ENCODE measurements around the gene KRTAP20-1.

KRTAP20-1 gene

GRCh38 chr21:30616125-30616524 is at the start of gene KRTAP20-1:
TSS of gene KRTAP20-1 (plus strand) at chr21:30616425. CDS start at chr21:30616455, 30 bp downstream.
- no peak within 1 kb of the TSS for H3K4me3 ChIP-seq (ENCODE audit: low read depth, low read length)
- no peak for TF ChIP-seq CTCF (IDR thresholded peaks at IDR 0.05; ENCODE audit: borderline replicate concordance, insufficient read depth, low read depth, low read length)

GRCh38 chr21:30567617-30568016 is 48.6 kb upstream of the KRTAP20-1 start:
- no peak overlapping the region for H3K4me3 ChIP-seq (ENCODE audit: low read depth, low read length)
- TF ChIP-seq CTCF (IDR thresholded peaks at IDR 0.05; ENCODE audit: borderline replicate concordance, insufficient read depth, low read depth, low read length) = no peak

GRCh38 chr21:30577766-30578165 is 38.5 kb upstream of the KRTAP20-1 start:
- H3K4me3 ChIP-seq (ENCODE audit: low read depth, low read length) = no peak overlapping the region

GRCh38 chr21:30579346-30579745 is 36.9 kb upstream of the KRTAP20-1 start:
- H3K4me3 ChIP-seq (ENCODE audit: low read depth, low read length) = no peak overlapping the region
- no peak for TF ChIP-seq CTCF (IDR thresholded peaks at IDR 0.05; ENCODE audit: borderline replicate concordance, insufficient read depth, low read depth, low read length)

More at GRCh38 chr21:30577766-30578165, 38.5 kb upstream of the KRTAP20-1 start:
- no peak for TF ChIP-seq CTCF (IDR thresholded peaks at IDR 0.05; ENCODE audit: borderline replicate concordance, insufficient read depth, low read depth, low read length)

GRCh38 chr21:30580132-30580531 is 36.1 kb upstream of the KRTAP20-1 start:
- no peak for TF ChIP-seq CTCF (IDR thresholded peaks at IDR 0.05; ENCODE audit: borderline replicate concordance, insufficient read depth, low read depth, low read length)
- H3K4me3 ChIP-seq (ENCODE audit: low read depth, low read length) = no peak overlapping the region

GRCh38 chr21:30582870-30583269 is 33.4 kb upstream of the KRTAP20-1 start:
- no peak for TF ChIP-seq CTCF (IDR thresholded peaks at IDR 0.05; ENCODE audit: borderline replicate concordance, insufficient read depth, low read depth, low read length)
- no peak overlapping the region for H3K4me3 ChIP-seq (ENCODE audit: low read depth, low read length)

GRCh38 chr21:30590297-30590696 is 25.9 kb upstream of the KRTAP20-1 start, which contains the start of gene KRTAP22-2:
TSS of gene KRTAP22-2 (minus strand) at chr21:30590397.
- TF ChIP-seq CTCF (IDR thresholded peaks at IDR 0.05; ENCODE audit: borderline replicate concordance, insufficient read depth, low read depth, low read length) = no peak
- no peak within 1 kb of the TSS for H3K4me3 ChIP-seq (ENCODE audit: low read depth, low read length)

Data from GM12875 (cell line).